ENCODE results near the gene MYO7A. TPM values are rescaled to one million over a fixed set of nuclear protein-coding genes. Genes with fewer than 3 reads are reported as not detected.
A peak's percentile ranks its signal among the peaks of the same experiment; 100 is the strongest.

The MYO7A gene
- total RNA-seq, 3 donors from 2014 or later (not counting 1 experiment from before 2014, with no cell fraction given) = 0.20 to 1.1 (median 0.68) TPM

GRCh38 chr11:77142091-77142975, 14.3 kb downstream of the MYO7A start:
- TF ChIP-seq, protein P1, sequence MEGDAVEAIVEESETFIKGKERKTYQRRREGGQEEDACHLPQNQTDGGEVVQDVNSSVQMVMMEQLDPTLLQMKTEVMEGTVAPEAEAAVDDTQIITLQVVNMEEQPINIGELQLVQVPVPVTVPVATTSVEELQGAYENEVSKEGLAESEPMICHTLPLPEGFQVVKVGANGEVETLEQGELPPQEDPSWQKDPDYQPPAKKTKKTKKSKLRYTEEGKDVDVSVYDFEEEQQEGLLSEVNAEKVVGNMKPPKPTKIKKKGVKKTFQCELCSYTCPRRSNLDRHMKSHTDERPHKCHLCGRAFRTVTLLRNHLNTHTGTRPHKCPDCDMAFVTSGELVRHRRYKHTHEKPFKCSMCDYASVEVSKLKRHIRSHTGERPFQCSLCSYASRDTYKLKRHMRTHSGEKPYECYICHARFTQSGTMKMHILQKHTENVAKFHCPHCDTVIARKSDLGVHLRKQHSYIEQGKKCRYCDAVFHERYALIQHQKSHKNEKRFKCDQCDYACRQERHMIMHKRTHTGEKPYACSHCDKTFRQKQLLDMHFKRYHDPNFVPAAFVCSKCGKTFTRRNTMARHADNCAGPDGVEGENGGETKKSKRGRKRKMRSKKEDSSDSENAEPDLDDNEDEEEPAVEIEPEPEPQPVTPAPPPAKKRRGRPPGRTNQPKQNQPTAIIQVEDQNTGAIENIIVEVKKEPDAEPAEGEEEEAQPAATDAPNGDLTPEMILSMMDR (IDR thresholded peaks at IDR 0.05) = no peak
- Mint-ChIP-seq H3K4me3 (peak overlapping the region; percentile 35), H3K27ac (peak overlapping the region; percentile 61 to 73), H3K27me3 (ENCODE audit: low read depth in 2 of 2) (peaks cover 49 to 55% of the 10 kb centered on the region in 2 donors), H3K4me1 (peaks cover 22 to 27% of the 10 kb centered on the region in 2 donors), H3K9me3 (no peaks in the 10 kb centered on the region), H3K36me3 (no peaks in the 10 kb centered on the region)
- peak; percentile 79 to 98 (median 89) for ATAC-seq
- intact Hi-C loops (cut with micrococcal nuclease) = no loop called here
- Histone ChIP-seq H3K9me3 (ENCODE audit: control insufficient read depth, insufficient read depth, low read length) (no peaks in the 10 kb centered on the region), H3K27ac (ENCODE audit: low read length) (no peak overlapping the region), H3K4me3 (ENCODE audit: low read length) (no peak overlapping the region), H3K27me3 (ENCODE audit: control insufficient read depth, insufficient read depth, low read length) (peaks cover 9% of the 10 kb centered on the region), H3K4me1 (ENCODE audit: control insufficient read depth, insufficient read depth, low read length) (peaks cover 16% of the 10 kb centered on the region), H3K36me3 (ENCODE audit: control insufficient read depth, insufficient read depth, low read length) (no peaks in the 10 kb centered on the region)
- WGBS (ENCODE audit: insufficient coverage) = 74% methylated on average over 8 of the region's 11 CpGs
- DNase-seq = peak; percentile 28 to 48

DNA sequence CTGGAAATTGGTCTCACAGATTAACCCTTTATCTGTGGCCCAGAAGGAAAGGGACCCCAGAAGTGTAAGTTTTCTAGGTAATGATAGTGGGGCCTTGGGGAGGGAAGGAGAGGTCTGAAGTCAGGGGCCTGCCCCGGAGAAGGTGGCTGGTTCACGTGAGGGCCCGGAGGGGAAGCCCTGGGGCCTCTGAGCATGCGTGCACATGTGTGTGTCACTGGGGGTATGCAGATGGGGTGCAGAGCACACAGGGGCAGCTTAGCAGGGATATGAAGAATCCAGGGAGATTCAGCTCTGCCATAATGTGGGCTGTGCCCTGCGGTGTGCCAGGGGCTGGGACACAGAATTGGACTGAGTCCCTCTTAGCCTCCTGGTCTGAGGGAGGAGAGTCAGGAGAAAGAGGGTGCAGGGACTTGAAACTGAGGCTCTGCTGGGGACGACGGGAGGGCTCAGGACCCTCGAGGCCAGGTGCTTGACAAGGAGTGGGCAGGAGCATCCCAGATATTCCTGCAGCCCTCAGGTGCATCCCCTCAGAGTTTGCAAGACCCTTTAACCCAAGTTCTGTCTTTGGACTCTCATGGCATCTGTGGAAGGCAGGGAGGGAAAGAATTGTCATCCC, 15.5 kb downstream of the MYO7A start:
- Mint-ChIP-seq H3K27me3 (ENCODE audit: low read depth in 2 of 2) (peaks cover 50 to 52% of the 10 kb centered on the region in 2 donors), H3K4me1 (peaks cover 29 to 36% of the 10 kb centered on the region in 2 donors), H3K36me3 (no peaks in the 10 kb centered on the region), H3K9me3 (no peaks in the 10 kb centered on the region), H3K4me3 (no peak overlapping the region), H3K27ac (peak overlapping the region in 1 of 2 donors; percentile 25)
- intact Hi-C loops (cut with micrococcal nuclease) = no loop called here
- no peak overlapping the region for H3K4me3 ChIP-seq (ENCODE audit: low read length)
- peaks cover 27% of the 10 kb centered on the region for H3K4me1 ChIP-seq (ENCODE audit: control insufficient read depth, insufficient read depth, low read length)
- no peaks in the 10 kb centered on the region for H3K9me3 ChIP-seq (ENCODE audit: control insufficient read depth, insufficient read depth, low read length)
- 94% methylated on average over 8 of the region's 8 CpGs for WGBS (ENCODE audit: insufficient coverage)
- peaks cover under 1% of the 10 kb centered on the region for H3K27me3 ChIP-seq (ENCODE audit: control insufficient read depth, insufficient read depth, low read length)
- TF ChIP-seq, protein P1 (IDR thresholded peaks at IDR 0.05) = no peak
- no peak for ATAC-seq
- DNase-seq = no peak
- H3K27ac ChIP-seq (ENCODE audit: low read length) = no peak overlapping the region
- no peaks in the 10 kb centered on the region for H3K36me3 ChIP-seq (ENCODE audit: control insufficient read depth, insufficient read depth, low read length)

- intact Hi-C loops (cut with micrococcal nuclease) = no loop called here
- Histone ChIP-seq H3K9me3 (ENCODE audit: control insufficient read depth, insufficient read depth, low read length) (no peaks in the 10 kb centered on the region), H3K27ac (ENCODE audit: low read length) (no peak overlapping the region), H3K36me3 (ENCODE audit: control insufficient read depth, insufficient read depth, low read length) (no peaks in the 10 kb centered on the region), H3K4me1 (ENCODE audit: control insufficient read depth, insufficient read depth, low read length) (peaks cover 33% of the 10 kb centered on the region), H3K4me3 (ENCODE audit: low read length) (no peak overlapping the region), H3K27me3 (ENCODE audit: control insufficient read depth, insufficient read depth, low read length) (no peaks in the 10 kb centered on the region)
- TF ChIP-seq, protein P1 (IDR thresholded peaks at IDR 0.05) = no peak
- Mint-ChIP-seq H3K4me1 (peaks cover 30 to 43% of the 10 kb centered on the region in 2 donors), H3K9me3 (no peaks in the 10 kb centered on the region), H3K27ac (no peak overlapping the region), H3K27me3 (ENCODE audit: low read depth in 2 of 2) (peaks cover 42 to 44% of the 10 kb centered on the region in 2 donors), H3K36me3 (no peaks in the 10 kb centered on the region), H3K4me3 (no peak overlapping the region)
- ATAC-seq (no peak), DNase-seq (no peak)
- WGBS (ENCODE audit: insufficient coverage) = 93% methylated on average over 9 of the region's 9 CpGs
Observed at GRCh38 chr11:77144196-77144856, 16.3 kb downstream of the MYO7A start.
